ENCODE measurements around the gene PRXL2C.
"Not testable (repeated sequence)": the region's sequence is repeated elsewhere in the genome, so short reads cannot be mapped to it uniquely, and the experiment has no call there.

PRXL2C gene

GRCh38 chr9:96615411-96615810, 39.7 kb downstream of the PRXL2C start:
- no peak for DNase-seq (ENCODE audit: low spot score)
- no peak for TF ChIP-seq CTCF (IDR thresholded peaks at IDR 0.05; ENCODE audit: extremely low read depth, missing control alignments)

- not testable (repeated sequence) for DNase-seq (ENCODE audit: low spot score)
Observed at GRCh38 chr9:96614664-96615063, 40.5 kb downstream of the PRXL2C start.

GRCh38 chr9:96612966-96613589, 42.0 kb downstream of the PRXL2C start:
- no peak for DNase-seq (ENCODE audit: low spot score)
- TF ChIP-seq CTCF (IDR thresholded peaks at IDR 0.05; ENCODE audit: extremely low read depth, missing control alignments) = no peak

- no peak for TF ChIP-seq CTCF (IDR thresholded peaks at IDR 0.05; ENCODE audit: extremely low read depth, missing control alignments)
- DNase-seq (ENCODE audit: low spot score) = no peak
Observed at GRCh38 chr9:96612105-96612965, 42.8 kb downstream of the PRXL2C start.

GRCh38 chr9:96611302-96611701, 43.8 kb downstream of the PRXL2C start:
- TF ChIP-seq CTCF (IDR thresholded peaks at IDR 0.05; ENCODE audit: extremely low read depth, missing control alignments) = no peak

GRCh38 chr9:96609732-96610131, 45.4 kb downstream of the PRXL2C start:
- TF ChIP-seq CTCF (IDR thresholded peaks at IDR 0.05; ENCODE audit: extremely low read depth, missing control alignments) = no peak
- DNase-seq (ENCODE audit: low spot score) = no peak

More at GRCh38 chr9:96611302-96611701, 43.8 kb downstream of the PRXL2C start:
- no peak for DNase-seq (ENCODE audit: low spot score)

- no peak for TF ChIP-seq CTCF (IDR thresholded peaks at IDR 0.05; ENCODE audit: extremely low read depth, missing control alignments)
- DNase-seq (ENCODE audit: low spot score) = no peak
Observed at GRCh38 chr9:96607971-96608370, 47.1 kb downstream of the PRXL2C start.
